ENCODE measurements around the gene RFTN1.

RFTN1 gene

GRCh38 chr3:16423298-16423697 is 90.2 kb downstream of the RFTN1 start:
- ChIA-PET POLR2A (no interaction called here), CTCF (no interaction called here)
- no peak for TF ChIP-seq CTCF (IDR thresholded peaks at IDR 0.05; ENCODE audit: insufficient read depth, low read length, missing control alignments)
- no peak for DNase-seq (ENCODE audit: low read depth, low spot score)
- H3K4me3 ChIP-seq (ENCODE audit: low read depth, low read length): no peak overlapping the region

- no peak for TF ChIP-seq CTCF (IDR thresholded peaks at IDR 0.05; ENCODE audit: insufficient read depth, low read length, missing control alignments)
- POLR2A ChIA-PET: no interaction called here
- CTCF ChIA-PET: no interaction called here
- DNase-seq (ENCODE audit: low read depth, low spot score): no peak
- H3K4me3 ChIP-seq (ENCODE audit: low read depth, low read length): no peak overlapping the region
Observed at GRCh38 chr3:16419640-16420241, 93.8 kb downstream of the RFTN1 start.

- no peak overlapping the region for H3K4me3 ChIP-seq (ENCODE audit: low read depth, low read length)
- TF ChIP-seq CTCF (IDR thresholded peaks at IDR 0.05; ENCODE audit: insufficient read depth, low read length, missing control alignments): no peak
- DNase-seq (ENCODE audit: low read depth, low spot score): no peak
- CTCF ChIA-PET: no interaction called here
- POLR2A ChIA-PET: no interaction called here
Observed at GRCh38 chr3:16417945-16418739, 95.4 kb downstream of the RFTN1 start.

GRCh38 chr3:16415911-16416476 is 97.5 kb downstream of the RFTN1 start:
- no peak overlapping the region for H3K4me3 ChIP-seq (ENCODE audit: low read depth, low read length)
- ChIA-PET CTCF (interaction anchor here (0.6 kb wide), 2 partner anchors 281 to 292 kb away, joined by 3 read pairs; no protein-coding TSS in a partner anchor), POLR2A (no interaction called here)
- DNase-seq (ENCODE audit: low read depth, low spot score): no peak
- no peak for TF ChIP-seq CTCF (IDR thresholded peaks at IDR 0.05; ENCODE audit: insufficient read depth, low read length, missing control alignments)

- ChIA-PET CTCF (no interaction called here), POLR2A (no interaction called here)
- TF ChIP-seq CTCF (IDR thresholded peaks at IDR 0.05; ENCODE audit: insufficient read depth, low read length, missing control alignments): no peak
- H3K4me3 ChIP-seq (ENCODE audit: low read depth, low read length): no peak overlapping the region
- no peak for DNase-seq (ENCODE audit: low read depth, low spot score)
Observed at GRCh38 chr3:16413321-16413720, 100.2 kb downstream of the RFTN1 start.

GRCh38 chr3:16412192-16412800 is 101.2 kb downstream of the RFTN1 start:
- no peak for TF ChIP-seq CTCF (IDR thresholded peaks at IDR 0.05; ENCODE audit: insufficient read depth, low read length, missing control alignments)
- POLR2A ChIA-PET: no interaction called here

More at GRCh38 chr3:16412192-16412800, 101.2 kb downstream of the RFTN1 start:
- CTCF ChIA-PET: interaction anchor here (1.0 kb wide), 1 partner anchor 13 kb away, joined by 3 read pairs; no protein-coding TSS in a partner anchor
- DNase-seq (ENCODE audit: low read depth, low spot score): no peak
- no peak overlapping the region for H3K4me3 ChIP-seq (ENCODE audit: low read depth, low read length)

All from AG04449 (cell line).